HepG2 (cell line): ENCODE measurements around the gene HELZ2. TPM values are rescaled to one million over a fixed set of nuclear protein-coding genes. Genes with fewer than 3 reads are reported as not detected.

ENCODE experiments used
- ATAC-seq: fragments of 200-7000 bp; cut with Tn5 transposase; 3 replicates; pipeline ENCODE4 v1.9.1; 2020; ENCODE audit warnings: mild to moderate bottlenecking, moderate library complexity
- BruUV-seq: library from RNA; stranded (reverse); fragments of 400-500 nt; replicated peaks from 2 replicates; lab custom pipeline; 2021; lab: Mats Ljungman, UMichigan
- CTCF ChIA-PET: fragments of 300-600 bp; formaldehyde crosslinking; extraction: SDS; loops from one replicate; lab custom pipeline; 2021; ENCODE audit warnings: low total read pairs, inconsistent platforms, low intra/inter-chr PET ratio; lab: Yijun Ruan, JAX
- POLR2A ChIA-PET: fragments of 350-600 bp; sonication (Branson Sonifier 250); formaldehyde crosslinking; loops from one replicate; lab custom pipeline; 2020; ENCODE audit warnings: antibody characterized with exemption, inconsistent platforms; lab: Yijun Ruan, JAX
- DNase-seq: peaks from one replicate; pipeline ENCODE4 v3.0.0-alpha.2; 2015; ENCODE audit warnings: low spot score
- FAIRE-seq: peaks from 3 replicates; lab custom pipeline; 2011; peaks lifted over from hg19 to GRCh38; lab: Jason Lieb, UNC
- H2AFZ ChIP-seq: one replicate; pipeline ENCODE4 v1.6.1; 2011; ENCODE audit warnings: low read length, inconsistent platforms
- H3K27ac ChIP-seq: fragments of 300-600 bp; 3 replicates; pipeline ENCODE4 v1.8.0; 2011; ENCODE audit warnings: mixed run types, mild to moderate bottlenecking, mixed read lengths, low read length, inconsistent platforms; ENCODE audit not compliant: insufficient read depth; ENCODE audit errors: extremely low read length
- H3K27me3 ChIP-seq, 2 experiments: fragments of 200-600 bp in 1 of 2; 2 replicates in 1 of 2; 3 replicates in 1 of 2; pipeline versions ENCODE4 v1.6.0 to v1.8.0; 2011; ENCODE audit warnings: low read length in 2 of 2, mild to moderate bottlenecking in 2 of 2, moderate library complexity in 2 of 2, inconsistent platforms in 1 of 2; ENCODE audit not compliant: insufficient read depth in 2 of 2, control insufficient read depth in 1 of 2
- H3K36me3 ChIP-seq, 2 experiments: fragments of 200-600 bp in 1 of 2; replicated peaks in 1 of 2; 2 replicates in 1 of 2; 3 replicates in 1 of 2; pipeline versions ENCODE4 v1.5.1 to v1.8.0; 2011; ENCODE audit warnings: low read length in 2 of 2, inconsistent platforms in 1 of 2; ENCODE audit not compliant: insufficient read depth in 2 of 2, control insufficient read depth in 1 of 2
- H3K4me1 ChIP-seq: 2 replicates; pipeline ENCODE4 v1.5.1; 2012; ENCODE audit warnings: low read length, inconsistent platforms; ENCODE audit not compliant: insufficient read depth
- H3K4me2 ChIP-seq: 2 replicates; pipeline ENCODE4 v1.6.0; 2011; ENCODE audit warnings: low read depth, low read length, inconsistent platforms
- H3K4me3 ChIP-seq, 3 experiments: fragments of 200-600 bp in 1 of 3; sonication (generic), shearing (Covaris generic) in 1 of 3; replicated peaks in 1 of 3; 2 replicates each; pipeline ENCODE4 v1.5.1; 2011 to 2016; ENCODE audit warnings: low read length in 3 of 3, inconsistent platforms in 2 of 3, low read depth in 2 of 3, mild to moderate bottlenecking in 2 of 3, control low read depth in 1 of 3, mixed read lengths in 1 of 3; ENCODE audit not compliant: insufficient read depth in 1 of 3
- H3K79me2 ChIP-seq: one replicate; pipeline ENCODE4 v1.6.1; 2011; ENCODE audit warnings: low read length, inconsistent platforms; ENCODE audit not compliant: insufficient read depth
- H3K9ac ChIP-seq: 2 replicates; pipeline ENCODE4 v1.6.0; 2011; ENCODE audit warnings: mild to moderate bottlenecking, low read depth, low read length, inconsistent platforms; ENCODE audit not compliant: insufficient read depth
- H3K9me3 ChIP-seq: 2 replicates; pipeline ENCODE4 v1.5.1; 2012; ENCODE audit warnings: mild to moderate bottlenecking, low read length
- H4K20me1 ChIP-seq: 2 replicates; pipeline ENCODE4 v1.6.0; 2011; ENCODE audit warnings: inconsistent platforms, mild to moderate bottlenecking, low read length, moderate library complexity; ENCODE audit not compliant: insufficient read depth
- CEBPB ChIP-seq: IDR thresholded peaks from 2 replicates; pipeline ENCODE4 v1.6.1; 2011; ENCODE audit warnings: low read depth, low read length, improper control_type of control experiment, borderline replicate concordance
- IRF9 ChIP-seq: sonication (generic); formaldehyde crosslinking; IDR thresholded peaks from 2 replicates; pipeline ENCODE4 v1.8.0; 2022; ENCODE audit warnings: missing genetic modification reagents, mild to moderate bottlenecking, borderline replicate concordance
- MBD4 ChIP-seq: IDR thresholded peaks from 2 replicates; pipeline ENCODE4 v1.6.1; 2012; ENCODE audit warnings: low read length, inconsistent platforms, borderline replicate concordance
- MTA1 ChIP-seq: sonication (generic); formaldehyde crosslinking; IDR thresholded peaks from 2 replicates; pipeline ENCODE4 v1.4.0; 2020; ENCODE audit warnings: missing genetic modification reagents, mild to moderate bottlenecking, borderline replicate concordance
- RNF2 ChIP-seq: fragments of 450-650 bp; conservative IDR thresholded peaks from 2 replicates; pipeline ENCODE4 v1.6.1; 2016; ENCODE audit warnings: low read depth
- ZBTB43 ChIP-seq: sonication (generic); formaldehyde crosslinking; conservative IDR thresholded peaks from 2 replicates; pipeline ENCODE4 v1.4.0; 2020; ENCODE audit warnings: missing genetic modification reagents
- ZNF484 ChIP-seq: sonication (generic); formaldehyde crosslinking; IDR thresholded peaks from 2 replicates; pipeline ENCODE4 v1.5.1; 2020; ENCODE audit warnings: mild to moderate bottlenecking, low read depth, missing genetic modification reagents, borderline replicate concordance
- ZNF607 ChIP-seq: sonication (generic); formaldehyde crosslinking; IDR thresholded peaks from 2 replicates; pipeline ENCODE4 v1.5.1; 2020; ENCODE audit warnings: missing genetic modification reagents, mild to moderate bottlenecking, borderline replicate concordance
- ZSCAN30 ChIP-seq: sonication (generic); formaldehyde crosslinking; IDR thresholded peaks from 2 replicates; pipeline ENCODE4 v1.5.0; 2020; ENCODE audit warnings: mild to moderate bottlenecking, missing genetic modification reagents
- WGBS: methylation state at CpG from one replicate; pipeline ENCODE4 v1.1.6; 2017; ENCODE audit warnings: low lambda C conversion rate; 5-methylcytosine and 5-hydroxymethylcytosine counted together
- in situ Hi-C: cut with HindIII; loops from 2 replicates; pipeline ENCODE4 v1.10.0; 2017; ENCODE audit warnings: low pct_unique_long_range_greater_than_20kb; ENCODE audit not compliant: extremely low pct_ligation_motif_present
- intact Hi-C: fragments of 100-400 bp; cut with micrococcal nuclease; formaldehyde crosslinking; loops from one replicate; pipeline ENCODE4 v1.10.0; 2022; ENCODE audit not compliant: unreplicated experiment
- polyA plus RNA-seq, 8 experiments: library from polyadenylated mRNA; depleted of rRNA in 3 of 8; stranded (reverse) in 7 of 8; unstranded in 1 of 8; fragments of >200 nt; fragmentation: Illumina TruSeq in 4 of 8; extraction: Trizol in 4 of 8; gene quantifications; 2 replicates each; pipeline versions ENCODE4 v1.2.1 to v1.2.3, GENCODE V29; 2011 to 2016; ENCODE audit warnings: low read depth in 4 of 8, missing spikeins in 1 of 8, mixed read lengths in 1 of 8; ENCODE audit not compliant: insufficient read depth in 1 of 8
- total RNA-seq, 5 experiments: library from RNA; depleted of rRNA; stranded (reverse); fragments of >200 nt; fragmentation: Illumina TruSeq; extraction: Trizol; gene quantifications; 2 replicates each; pipeline ENCODE4 v1.2.3, GENCODE V29; 2016; ENCODE audit warnings: low read depth in 1 of 5
- TF ChIP-seq, protein P1 (sequence below): sonication (generic); formaldehyde crosslinking; IDR thresholded peaks from 2 replicates; pipeline ENCODE4 v1.5.0; 2020; ENCODE audit warnings: missing genetic modification reagents, mild to moderate bottlenecking, borderline replicate concordance
- TF ChIP-seq, protein P2 (sequence below): sonication (generic); formaldehyde crosslinking; IDR thresholded peaks from 2 replicates; pipeline ENCODE4 v1.4.0; 2020; ENCODE audit warnings: missing genetic modification reagents
- TF ChIP-seq, protein P3 (sequence below): sonication (generic); formaldehyde crosslinking; IDR thresholded peaks from 2 replicates; pipeline ENCODE4 v1.5.1; 2020; ENCODE audit warnings: mild to moderate bottlenecking, missing genetic modification reagents, moderate library complexity

HELZ2 gene
- total and polyA plus RNA-seq, 2 of the 13 experiments (the other 11 are each of a cell fraction or from before 2014, with no cell fraction given) = 9.6 to 10.1 TPM

DNA sequence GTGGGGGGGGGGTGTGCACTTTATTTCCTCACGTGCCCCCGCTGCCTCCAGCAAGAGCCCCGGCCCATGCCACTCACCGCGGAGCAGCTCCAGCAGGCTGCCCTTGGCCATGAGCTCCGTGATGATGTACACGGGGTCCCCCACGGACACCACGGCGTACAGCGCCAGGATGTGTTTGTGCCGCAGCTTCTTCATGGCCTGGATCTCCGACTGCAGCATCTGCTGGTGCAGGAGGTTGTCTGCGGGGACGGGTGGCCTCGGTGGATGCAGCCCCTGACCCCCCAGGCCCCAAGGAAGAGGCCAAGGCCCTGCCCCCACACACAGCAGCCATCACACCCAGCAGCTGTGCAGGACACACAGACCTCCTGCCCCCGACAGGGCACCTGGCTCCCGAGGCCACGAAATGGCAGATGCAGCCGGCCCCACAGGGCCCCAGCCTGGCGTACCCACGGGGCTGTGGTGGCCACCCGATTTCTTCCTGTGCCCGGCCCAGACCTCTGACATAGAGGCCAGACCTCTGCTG lies 41.5 kb downstream of the HELZ2 start:
- Histone ChIP-seq H3K9me3 (no peaks in the 10 kb centered on the region), H3K27ac (no peak overlapping the region), H2AFZ (no peak overlapping the region), H3K27me3 (peaks cover 38 to 66% of the 10 kb centered on the region in 2 experiments), H3K36me3 (no peaks in the 10 kb centered on the region), H3K9ac (no peak overlapping the region), H3K4me1 (peaks cover 33% of the 10 kb centered on the region), H3K4me2 (no peak overlapping the region), H4K20me1 (peaks cover 4% of the 10 kb centered on the region; the same call in 1 of the 2 replicates), H3K4me3 (no peak overlapping the region), H3K79me2 (no peaks in the 10 kb centered on the region)
- FAIRE-seq = no peak
- POLR2A ChIA-PET = no interaction called here
- no TSS peak for BruUV-seq
- intact Hi-C loops = loop anchor here (10.0 kb wide), 1 partner anchor 122 kb away; the partner anchor contains the start of genes RTEL1 and STMN3
- DNase-seq = no peak
- ATAC-seq = no peak
- TF ChIP-seq ZSCAN30 (CRISPR knock-in tag) (no peak), ZNF607 (CRISPR knock-in tag) (no peak), ZNF484 (no peak), ZBTB43 (CRISPR knock-in tag) (no peak), CEBPB (no peak), RNF2 (no peak), MTA1 (CRISPR knock-in tag) (0 out of 2 replicates have a peak, but pooled peaks have one; percentile 14), IRF9 (CRISPR knock-in tag) (no peak), MBD4 (no peak)
- TF ChIP-seq, protein P1, sequence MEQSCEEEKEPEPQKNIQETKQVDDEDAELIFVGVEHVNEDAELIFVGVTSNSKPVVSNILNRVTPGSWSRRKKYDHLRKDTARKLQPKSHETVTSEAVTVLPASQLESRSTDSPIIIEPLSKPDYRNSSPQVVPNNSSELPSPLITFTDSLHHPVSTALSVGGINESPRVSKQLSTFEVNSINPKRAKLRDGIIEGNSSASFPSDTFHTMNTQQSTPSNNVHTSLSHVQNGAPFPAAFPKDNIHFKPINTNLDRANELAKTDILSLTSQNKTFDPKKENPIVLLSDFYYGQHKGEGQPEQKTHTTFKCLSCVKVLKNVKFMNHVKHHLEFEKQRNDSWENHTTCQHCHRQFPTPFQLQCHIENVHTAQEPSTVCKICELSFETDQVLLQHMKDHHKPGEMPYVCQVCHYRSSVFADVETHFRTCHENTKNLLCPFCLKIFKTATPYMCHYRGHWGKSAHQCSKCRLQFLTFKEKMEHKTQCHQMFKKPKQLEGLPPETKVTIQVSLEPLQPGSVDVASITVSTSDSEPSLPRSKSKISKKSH = 0 out of 2 replicates have a peak, but pooled peaks have one; percentile 26
- TF ChIP-seq, protein P2, sequence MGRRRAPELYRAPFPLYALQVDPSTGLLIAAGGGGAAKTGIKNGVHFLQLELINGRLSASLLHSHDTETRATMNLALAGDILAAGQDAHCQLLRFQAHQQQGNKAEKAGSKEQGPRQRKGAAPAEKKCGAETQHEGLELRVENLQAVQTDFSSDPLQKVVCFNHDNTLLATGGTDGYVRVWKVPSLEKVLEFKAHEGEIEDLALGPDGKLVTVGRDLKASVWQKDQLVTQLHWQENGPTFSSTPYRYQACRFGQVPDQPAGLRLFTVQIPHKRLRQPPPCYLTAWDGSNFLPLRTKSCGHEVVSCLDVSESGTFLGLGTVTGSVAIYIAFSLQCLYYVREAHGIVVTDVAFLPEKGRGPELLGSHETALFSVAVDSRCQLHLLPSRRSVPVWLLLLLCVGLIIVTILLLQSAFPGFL (CRISPR knock-in tag) = no peak
- TF ChIP-seq, protein P3, sequence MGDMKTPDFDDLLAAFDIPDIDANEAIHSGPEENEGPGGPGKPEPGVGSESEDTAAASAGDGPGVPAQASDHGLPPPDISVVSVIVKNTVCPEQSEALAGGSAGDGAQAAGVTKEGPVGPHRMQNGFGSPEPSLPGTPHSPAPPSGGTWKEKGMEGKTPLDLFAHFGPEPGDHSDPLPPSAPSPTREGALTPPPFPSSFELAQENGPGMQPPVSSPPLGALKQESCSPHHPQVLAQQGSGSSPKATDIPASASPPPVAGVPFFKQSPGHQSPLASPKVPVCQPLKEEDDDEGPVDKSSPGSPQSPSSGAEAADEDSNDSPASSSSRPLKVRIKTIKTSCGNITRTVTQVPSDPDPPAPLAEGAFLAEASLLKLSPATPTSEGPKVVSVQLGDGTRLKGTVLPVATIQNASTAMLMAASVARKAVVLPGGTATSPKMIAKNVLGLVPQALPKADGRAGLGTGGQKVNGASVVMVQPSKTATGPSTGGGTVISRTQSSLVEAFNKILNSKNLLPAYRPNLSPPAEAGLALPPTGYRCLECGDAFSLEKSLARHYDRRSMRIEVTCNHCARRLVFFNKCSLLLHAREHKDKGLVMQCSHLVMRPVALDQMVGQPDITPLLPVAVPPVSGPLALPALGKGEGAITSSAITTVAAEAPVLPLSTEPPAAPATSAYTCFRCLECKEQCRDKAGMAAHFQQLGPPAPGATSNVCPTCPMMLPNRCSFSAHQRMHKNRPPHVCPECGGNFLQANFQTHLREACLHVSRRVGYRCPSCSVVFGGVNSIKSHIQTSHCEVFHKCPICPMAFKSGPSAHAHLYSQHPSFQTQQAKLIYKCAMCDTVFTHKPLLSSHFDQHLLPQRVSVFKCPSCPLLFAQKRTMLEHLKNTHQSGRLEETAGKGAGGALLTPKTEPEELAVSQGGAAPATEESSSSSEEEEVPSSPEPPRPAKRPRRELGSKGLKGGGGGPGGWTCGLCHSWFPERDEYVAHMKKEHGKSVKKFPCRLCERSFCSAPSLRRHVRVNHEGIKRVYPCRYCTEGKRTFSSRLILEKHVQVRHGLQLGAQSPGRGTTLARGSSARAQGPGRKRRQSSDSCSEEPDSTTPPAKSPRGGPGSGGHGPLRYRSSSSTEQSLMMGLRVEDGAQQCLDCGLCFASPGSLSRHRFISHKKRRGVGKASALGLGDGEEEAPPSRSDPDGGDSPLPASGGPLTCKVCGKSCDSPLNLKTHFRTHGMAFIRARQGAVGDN (CRISPR knock-in tag) = peak; percentile 18; the same call in 1 of the 2 replicates
- CTCF ChIA-PET = no interaction called here
- WGBS = 52% methylated on average over 24 of the region's 24 CpGs
- in situ Hi-C loops = no loop called here
